ENCODE measurements around the gene HHEX. TPM values are rescaled to one million over a fixed set of nuclear protein-coding genes. Genes with fewer than 3 reads are reported as not detected.
"Not testable (repeated sequence)": the region's sequence is repeated elsewhere in the genome, so short reads cannot be mapped to it uniquely, and the experiment has no call there.

The HHEX gene
- polyA plus RNA-seq, 1 donor (not counting 4 experiments of a cell fraction or from before 2014, with no cell fraction given) = not detected

GRCh38 chr10:92737484-92737883 is 47.7 kb downstream of the HHEX start:
- H3K4me1 ChIP-seq (ENCODE audit: control insufficient read depth, extremely low read depth, insufficient read depth, low read length) = no peaks in the 10 kb centered on the region
- FAIRE-seq (no peak), DNase-seq (ENCODE audit: low read depth, low spot score) (no peak)
- no peaks in the 10 kb centered on the region for H3K36me3 ChIP-seq (ENCODE audit: control insufficient read depth in 2 of 2, extremely low read depth in 1 of 2, insufficient read depth in 2 of 2, low read length in 2 of 2)
- H3K27ac ChIP-seq (ENCODE audit: control insufficient read depth, insufficient read depth, low read length) = no peak overlapping the region
- dilution Hi-C loops (cut with MboI; ENCODE audit: extremely low pct_ligation_motif_present, low sequenced_read_pairs) = no loop called here
- no peaks in the 10 kb centered on the region for H3K9me1 ChIP-seq (ENCODE audit: control insufficient read depth, extremely low read depth, insufficient read depth, low read length)
- H3K9ac ChIP-seq (ENCODE audit: control insufficient read depth, extremely low read depth, insufficient read depth, low read length) = no peak overlapping the region
- no peak for TF ChIP-seq CTCF (optimal IDR thresholded peaks at IDR 0.05 in 1 of 3, IDR thresholded peaks at IDR 0.05 in 1 of 3, conservative IDR thresholded peaks at IDR 0.05 in 1 of 3; ENCODE audit: extremely low read depth in 1 of 3, insufficient read depth in 2 of 3, low read length in 3 of 3)
- no peak for TF ChIP-seq EZH2 (IDR thresholded peaks at IDR 0.05; ENCODE audit: low read length)
- no peak overlapping the region for H3K4me3 ChIP-seq (ENCODE audit: control insufficient read depth in 2 of 3, extremely low read depth in 1 of 3, insufficient read depth in 2 of 3, low read depth in 1 of 3, low read length in 3 of 3)
- H2AFZ ChIP-seq (ENCODE audit: control insufficient read depth, low read length) = no peak overlapping the region
- H3K4me2 ChIP-seq (ENCODE audit: control insufficient read depth, extremely low read depth, insufficient read depth, low read depth, low read length) = no peak overlapping the region
- no peaks in the 10 kb centered on the region for H4K20me1 ChIP-seq (ENCODE audit: control insufficient read depth, extremely low read depth, insufficient read depth, low read length)
- no peaks in the 10 kb centered on the region for H3K79me2 ChIP-seq (ENCODE audit: control insufficient read depth, insufficient read depth, low read length)
- no peaks in the 10 kb centered on the region for H3K27me3 ChIP-seq (ENCODE audit: control insufficient read depth, extremely low read depth, insufficient read depth, low read length)
- H3K9me3 ChIP-seq (ENCODE audit: control insufficient read depth, low read depth, low read length) = no peaks in the 10 kb centered on the region

- FAIRE-seq (no peak), DNase-seq (ENCODE audit: low read depth, low spot score) (no peak)
- no peaks in the 10 kb centered on the region for H3K36me3 ChIP-seq (ENCODE audit: control insufficient read depth in 2 of 2, extremely low read depth in 1 of 2, insufficient read depth in 2 of 2, low read length in 2 of 2)
- H3K4me1 ChIP-seq (ENCODE audit: control insufficient read depth, extremely low read depth, insufficient read depth, low read length) = no peaks in the 10 kb centered on the region
- no peaks in the 10 kb centered on the region for H3K9me1 ChIP-seq (ENCODE audit: control insufficient read depth, extremely low read depth, insufficient read depth, low read length)
- no peak overlapping the region for H3K4me2 ChIP-seq (ENCODE audit: control insufficient read depth, extremely low read depth, insufficient read depth, low read depth, low read length)
- H3K27me3 ChIP-seq (ENCODE audit: control insufficient read depth, extremely low read depth, insufficient read depth, low read length) = no peaks in the 10 kb centered on the region
- no peaks in the 10 kb centered on the region for H3K79me2 ChIP-seq (ENCODE audit: control insufficient read depth, insufficient read depth, low read length)
- TF ChIP-seq CTCF (optimal IDR thresholded peaks at IDR 0.05 in 1 of 3, IDR thresholded peaks at IDR 0.05 in 1 of 3, conservative IDR thresholded peaks at IDR 0.05 in 1 of 3; ENCODE audit: extremely low read depth in 1 of 3, insufficient read depth in 2 of 3, low read length in 3 of 3) = peak in 1 of 3 experiments; percentile 5
- TF ChIP-seq EZH2 (IDR thresholded peaks at IDR 0.05; ENCODE audit: low read length) = no peak
- H2AFZ ChIP-seq (ENCODE audit: control insufficient read depth, low read length) = no peak overlapping the region
- dilution Hi-C loops (cut with MboI; ENCODE audit: extremely low pct_ligation_motif_present, low sequenced_read_pairs) = no loop called here
- no peak overlapping the region for H3K9ac ChIP-seq (ENCODE audit: control insufficient read depth, extremely low read depth, insufficient read depth, low read length)
- no peaks in the 10 kb centered on the region for H4K20me1 ChIP-seq (ENCODE audit: control insufficient read depth, extremely low read depth, insufficient read depth, low read length)
- no peaks in the 10 kb centered on the region for H3K9me3 ChIP-seq (ENCODE audit: control insufficient read depth, low read depth, low read length)
- H3K4me3 ChIP-seq (ENCODE audit: control insufficient read depth in 2 of 3, extremely low read depth in 1 of 3, insufficient read depth in 2 of 3, low read depth in 1 of 3, low read length in 3 of 3) = no peak overlapping the region
- H3K27ac ChIP-seq (ENCODE audit: control insufficient read depth, insufficient read depth, low read length) = no peak overlapping the region
Observed at GRCh38 chr10:92740762-92741161, 51.0 kb downstream of the HHEX start.

- H3K4me3 ChIP-seq (ENCODE audit: control insufficient read depth in 2 of 3, extremely low read depth in 1 of 3, insufficient read depth in 2 of 3, low read depth in 1 of 3, low read length in 3 of 3); H4K20me1 ChIP-seq (ENCODE audit: control insufficient read depth, extremely low read depth, insufficient read depth, low read length); H3K9me1 ChIP-seq (ENCODE audit: control insufficient read depth, extremely low read depth, insufficient read depth, low read length); dilution Hi-C loops (cut with MboI; ENCODE audit: extremely low pct_ligation_motif_present, low sequenced_read_pairs); H3K9ac ChIP-seq (ENCODE audit: control insufficient read depth, extremely low read depth, insufficient read depth, low read length); H3K4me1 ChIP-seq (ENCODE audit: control insufficient read depth, extremely low read depth, insufficient read depth, low read length); DNase-seq (ENCODE audit: low read depth, low spot score); H3K4me2 ChIP-seq (ENCODE audit: control insufficient read depth, extremely low read depth, insufficient read depth, low read depth, low read length); FAIRE-seq; H3K79me2 ChIP-seq (ENCODE audit: control insufficient read depth, insufficient read depth, low read length); H2AFZ ChIP-seq (ENCODE audit: control insufficient read depth, low read length); H3K27ac ChIP-seq (ENCODE audit: control insufficient read depth, insufficient read depth, low read length); H3K9me3 ChIP-seq (ENCODE audit: control insufficient read depth, low read depth, low read length); H3K27me3 ChIP-seq (ENCODE audit: control insufficient read depth, extremely low read depth, insufficient read depth, low read length); H3K36me3 ChIP-seq (ENCODE audit: control insufficient read depth in 2 of 2, extremely low read depth in 1 of 2, insufficient read depth in 2 of 2, low read length in 2 of 2): not testable (repeated sequence)
Observed at GRCh38 chr10:92741741-92742140, 52.0 kb downstream of the HHEX start.
